HG02798 (cell line): Measurements from ENCODE around the gene KCNV2.
A peak's percentile ranks its signal among the peaks of the same experiment; 100 is the strongest.

ENCODE experiments used
- ATAC-seq: cut with Tn5 transposase; IDR thresholded peaks from one replicate; pipeline ENCODE4 v1.9.1; 2021; ENCODE audit warnings: mild to moderate bottlenecking; ENCODE audit not compliant: unreplicated experiment, poor library complexity

The KCNV2 gene

GRCh38 chr9:2745560-2746380, 28.5 kb downstream of the KCNV2 start:
- no peak for ATAC-seq

GRCh38 chr9:2749485-2749884, 32.2 kb downstream of the KCNV2 start:
- ATAC-seq = no peak

GRCh38 chr9:2755285-2755684, 38.0 kb downstream of the KCNV2 start:
- ATAC-seq = no peak

GRCh38 chr9:2758162-2758897, 41.0 kb downstream of the KCNV2 start:
- ATAC-seq = no peak

- ATAC-seq = no peak
These were observed 41.7 kb downstream of the KCNV2 start for GRCh38 chr9:2758898-2759510.

- peak; percentile 62 for ATAC-seq
These were observed 44.1 kb downstream of the KCNV2 start for GRCh38 chr9:2761424-2761823.

GRCh38 chr9:2764353-2764752, 47.0 kb downstream of the KCNV2 start:
- ATAC-seq = no peak

GRCh38 chr9:2765250-2765880, 48.1 kb downstream of the KCNV2 start:
- no peak for ATAC-seq

- ATAC-seq = no peak
These were observed 50.7 kb downstream of the KCNV2 start for GRCh38 chr9:2767800-2768677.

GRCh38 chr9:2771087-2771486, 53.8 kb downstream of the KCNV2 start:
- ATAC-seq = no peak

GRCh38 chr9:2771661-2772060, 54.4 kb downstream of the KCNV2 start:
- no peak for ATAC-seq

GRCh38 chr9:2777454-2777853, 60.1 kb downstream of the KCNV2 start:
- ATAC-seq = no peak

GRCh38 chr9:2778816-2779215, 61.5 kb downstream of the KCNV2 start:
- no peak for ATAC-seq
